GM08714 (cell line): ENCODE results near the gene FOXRED1.

ENCODE experiments used
- H3K4me3 ChIP-seq: fragments of 200-500 bp; sonication (Bioruptor generic); 2 replicates; pipeline ENCODE4 v1.5.1; 2014; ENCODE audit warnings: mild to moderate bottlenecking, low read length, inconsistent platforms
- ZNF274 ChIP-seq: IDR thresholded peaks from 2 replicates; pipeline ENCODE4 v1.6.1; 2012; ENCODE audit warnings: mild to moderate bottlenecking, low read depth, low read length

The FOXRED1 gene

DNA sequence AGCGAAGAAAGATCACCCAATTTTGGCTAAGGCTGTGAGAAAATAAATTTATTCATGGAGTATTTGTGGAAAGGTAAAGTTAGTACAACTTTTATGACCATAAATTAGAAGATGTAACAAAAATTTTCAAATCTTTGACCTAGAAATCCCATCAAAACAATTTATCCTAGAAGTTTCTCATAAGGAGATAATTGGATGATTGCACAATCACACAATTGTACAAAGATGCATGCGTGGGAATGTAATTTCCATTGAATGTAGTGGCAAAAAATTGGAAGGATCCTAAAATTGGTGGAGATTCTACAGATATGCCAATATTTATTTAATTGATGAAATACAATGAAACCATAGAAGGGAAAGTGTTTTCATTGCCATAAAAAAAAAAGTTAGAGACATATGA, 11.8 kb upstream of the FOXRED1 start:
- TF ChIP-seq ZNF274, result no peak
- no peak overlapping the region for H3K4me3 ChIP-seq

DNA sequence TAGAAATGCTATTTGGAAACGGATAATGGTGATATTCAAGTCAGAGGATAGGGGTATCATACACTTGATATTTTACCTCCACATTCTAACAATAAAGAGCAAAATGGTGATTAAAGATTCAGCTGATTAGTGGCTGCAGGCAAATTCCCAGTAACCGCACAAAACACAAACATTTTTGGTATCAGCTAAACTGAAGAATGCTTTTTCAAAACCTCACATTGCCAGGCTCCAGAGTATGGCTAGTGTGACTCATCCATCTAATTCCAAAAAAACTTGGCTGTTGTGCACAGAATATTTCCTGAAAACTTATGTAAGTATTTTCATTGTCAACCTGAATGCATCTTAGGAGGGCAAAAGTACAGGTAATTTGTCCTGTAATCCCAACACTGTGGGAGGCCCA, 11.2 kb upstream of the FOXRED1 start:
- H3K4me3 ChIP-seq, result no peak overlapping the region
- no peak for TF ChIP-seq ZNF274

GRCh38 chr11:126262216-126262615, 6.7 kb upstream of the FOXRED1 start:
- no peak for TF ChIP-seq ZNF274
- H3K4me3 ChIP-seq, result no peak overlapping the region

GRCh38 chr11:126263489-126263888, 5.5 kb upstream of the FOXRED1 start:
- TF ChIP-seq ZNF274, result no peak

GRCh38 chr11:126265811-126266210, 3.1 kb upstream of the FOXRED1 start:
- TF ChIP-seq ZNF274, result no peak
- H3K4me3 ChIP-seq, result no peak overlapping the region

More at GRCh38 chr11:126263489-126263888, 5.5 kb upstream of the FOXRED1 start:
- no peak overlapping the region for H3K4me3 ChIP-seq

- no peak for TF ChIP-seq ZNF274
- peak overlapping the region; percentile 98 for H3K4me3 ChIP-seq
Observed at GRCh38 chr11:126267650-126268049, 1.3 kb upstream of the FOXRED1 start.

- peak overlapping the region; percentile 98 for H3K4me3 ChIP-seq
- TF ChIP-seq ZNF274, result no peak
Observed at GRCh38 chr11:126268361-126268707, 620 bp upstream of the FOXRED1 start.

- H3K4me3 ChIP-seq, result no peak overlapping the region
- TF ChIP-seq ZNF274, result no peak
Observed at GRCh38 chr11:126277322-126277721, 8.4 kb downstream of the FOXRED1 start.

DNA sequence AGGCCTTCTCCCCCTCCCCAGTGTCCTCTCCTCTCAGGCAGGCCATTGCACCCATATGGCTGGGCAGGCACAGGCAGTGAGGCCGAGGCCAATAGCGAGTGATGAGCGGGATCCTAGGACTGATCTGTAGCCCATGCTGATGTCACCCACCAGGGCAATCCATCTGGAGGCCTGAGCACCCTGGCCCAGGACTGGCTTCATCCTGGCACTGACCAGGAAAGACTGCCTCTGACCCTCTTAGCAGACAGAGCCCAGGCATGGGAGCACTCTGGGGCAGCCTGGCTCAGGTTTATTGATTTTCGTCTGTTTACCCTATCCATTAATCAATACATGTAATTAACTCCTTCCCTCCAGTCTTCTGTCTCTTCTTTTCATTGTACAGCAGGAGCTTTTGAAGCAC, 8.8 kb downstream of the FOXRED1 start:
- H3K4me3 ChIP-seq, result no peak overlapping the region
- TF ChIP-seq ZNF274, result no peak

GRCh38 chr11:126279191-126279590, 10.2 kb downstream of the FOXRED1 start:
- no peak overlapping the region for H3K4me3 ChIP-seq
- TF ChIP-seq ZNF274, result no peak

DNA sequence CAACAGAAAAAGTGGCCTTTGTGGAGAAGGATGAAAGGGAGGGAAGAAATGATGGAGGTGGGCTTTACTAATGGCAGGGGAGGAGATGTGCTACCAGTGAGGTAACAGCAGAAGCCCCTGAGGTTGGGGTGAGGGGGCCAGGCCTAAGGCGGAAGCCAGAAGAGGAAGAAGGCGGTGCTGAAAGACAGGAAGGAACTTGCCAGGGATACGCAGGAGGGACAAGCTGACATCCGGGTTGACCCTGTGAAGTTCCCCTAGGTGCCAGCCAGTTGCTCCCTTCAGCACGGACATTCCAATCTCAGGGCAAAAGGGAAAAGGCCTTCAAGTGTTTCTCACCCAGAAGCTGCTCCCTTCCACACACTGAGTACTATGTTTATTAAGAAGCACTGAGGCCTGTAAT, 11.6 kb downstream of the FOXRED1 start:
- no peak for TF ChIP-seq ZNF274
- no peak overlapping the region for H3K4me3 ChIP-seq

GRCh38 chr11:126281245-126281644, 12.3 kb downstream of the FOXRED1 start:
- TF ChIP-seq ZNF274, result no peak
- no peak overlapping the region for H3K4me3 ChIP-seq

GRCh38 chr11:126281666-126282175, 12.8 kb downstream of the FOXRED1 start:
- no peak for TF ChIP-seq ZNF274
- no peak overlapping the region for H3K4me3 ChIP-seq

GRCh38 chr11:126282361-126282735, 13.4 kb downstream of the FOXRED1 start:
- TF ChIP-seq ZNF274, result no peak

GRCh38 chr11:126282736-126283591, 14.0 kb downstream of the FOXRED1 start, which contains the start of gene TIRAP:
TIRAP (plus strand) TSS chr11:126283093; CDS start chr11:126290895, 7,802 bp downstream.
- no peak for TF ChIP-seq ZNF274

More at GRCh38 chr11:126282361-126282735, 13.4 kb downstream of the FOXRED1 start:
- peak overlapping the region; percentile 81; the same call in 1 of the 2 replicates for H3K4me3 ChIP-seq

More at GRCh38 chr11:126282736-126283591, 14.0 kb downstream of the FOXRED1 start, which contains the start of gene TIRAP:
- peak within 1 kb of the TSS; percentile 81 for H3K4me3 ChIP-seq
